AG04449 (cell line): ENCODE data around the gene LRRC1.
A peak's percentile ranks its signal among the peaks of the same experiment; 100 is the strongest.
"Not testable (repeated sequence)": the region's sequence is repeated elsewhere in the genome, so short reads cannot be mapped to it uniquely, and the experiment has no call there.

Experiments used
- CTCF ChIA-PET: fragments of 350-600 bp; formaldehyde crosslinking; extraction: SDS; loops from one replicate; lab custom pipeline; 2021; ENCODE audit warnings: antibody characterized with exemption; lab: Yijun Ruan, JAX
- POLR2A ChIA-PET: fragments of 400-600, 350-600 bp; formaldehyde crosslinking; extraction: SDS; loops from one replicate; lab custom pipeline; 2020; ENCODE audit warnings: antibody characterized with exemption, inconsistent platforms; lab: Yijun Ruan, JAX
- DNase-seq: peaks from one replicate; pipeline ENCODE4 v3.0.0-alpha.2; 2010; ENCODE audit warnings: low read depth, low spot score
- H3K4me3 ChIP-seq: 2 replicates; pipeline ENCODE4 v1.5.1; 2011; ENCODE audit warnings: low read depth, mild to moderate bottlenecking, control low read depth, low read length
- CTCF ChIP-seq: IDR thresholded peaks from one replicate; pipeline ENCODE4 v1.5.1; 2011; ENCODE audit warnings: mild to moderate bottlenecking, moderate library complexity, low read length, control low read depth, inconsistent platforms; ENCODE audit not compliant: insufficient read depth; ENCODE audit errors: missing control alignments

The LRRC1 gene

GRCh38 chr6:53773044-53773696 lies 21.6 kb upstream of the LRRC1 start:
- no peak for DNase-seq
- CTCF ChIA-PET: interaction anchor here (2.7 kb wide), 1 partner anchor 21 kb away, joined by 7 read pairs; the partner anchor contains the start of gene LRRC1
- H3K4me3 ChIP-seq: no peak overlapping the region
- no peak for TF ChIP-seq CTCF
- POLR2A ChIA-PET: no interaction called here

DNA sequence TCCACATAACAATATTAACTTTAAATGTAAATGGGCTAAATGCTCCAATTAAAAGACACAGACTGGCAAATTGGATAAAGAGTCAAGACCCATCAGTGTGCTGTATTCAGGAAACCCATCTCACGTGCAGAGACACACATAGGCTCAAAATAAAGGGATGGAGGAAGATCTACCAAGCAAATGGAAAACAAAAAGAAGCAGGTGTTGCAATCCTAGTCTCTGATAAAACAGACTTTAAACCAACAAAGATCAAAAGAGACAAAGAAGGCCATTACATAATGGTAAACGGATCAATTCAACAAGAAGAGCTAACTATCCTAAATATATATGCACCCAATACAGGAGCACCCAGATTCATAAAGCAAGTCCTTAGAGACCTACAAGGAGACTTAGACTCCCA lies 18.7 kb upstream of the LRRC1 start:
- POLR2A ChIA-PET, H3K4me3 ChIP-seq, DNase-seq, CTCF ChIA-PET: not testable (repeated sequence)

DNA sequence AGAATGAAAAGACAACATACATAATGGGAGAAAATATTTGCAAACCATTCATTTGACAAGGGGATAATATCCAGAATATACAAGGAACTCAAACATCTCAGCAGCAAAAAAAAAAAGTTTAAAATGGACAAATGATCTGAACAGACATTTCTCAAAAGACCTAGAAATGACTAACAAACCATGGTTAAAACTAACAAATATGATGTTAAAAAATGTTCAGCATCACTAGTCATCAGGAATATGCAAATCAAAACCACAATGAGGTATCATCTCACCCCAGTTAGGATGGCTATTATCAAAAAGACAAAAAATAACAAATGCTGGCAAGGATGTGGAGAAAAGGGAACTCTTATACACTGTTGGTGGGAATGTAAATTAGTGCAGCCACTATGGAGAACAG lies 9.8 kb upstream of the LRRC1 start:
- CTCF ChIA-PET: interaction anchor here (1.2 kb wide), 1 partner anchor 10 kb away, joined by 3 read pairs; the partner anchor contains the start of gene LRRC1
- POLR2A ChIA-PET, DNase-seq, H3K4me3 ChIP-seq: not testable (repeated sequence)

- ChIA-PET POLR2A (interaction anchor here (0.6 kb wide), 1 partner anchor 19 kb away, joined by 3 read pairs; no protein-coding TSS in a partner anchor), CTCF (interaction anchor here (1.3 kb wide), 1 partner anchor 169 kb away, joined by 3 read pairs; no protein-coding TSS in a partner anchor)
- no peak for TF ChIP-seq CTCF
- no peak for DNase-seq
- no peak overlapping the region for H3K4me3 ChIP-seq
Measured at GRCh38 chr6:53786832-53787231, 8.0 kb upstream of the LRRC1 start.

DNA sequence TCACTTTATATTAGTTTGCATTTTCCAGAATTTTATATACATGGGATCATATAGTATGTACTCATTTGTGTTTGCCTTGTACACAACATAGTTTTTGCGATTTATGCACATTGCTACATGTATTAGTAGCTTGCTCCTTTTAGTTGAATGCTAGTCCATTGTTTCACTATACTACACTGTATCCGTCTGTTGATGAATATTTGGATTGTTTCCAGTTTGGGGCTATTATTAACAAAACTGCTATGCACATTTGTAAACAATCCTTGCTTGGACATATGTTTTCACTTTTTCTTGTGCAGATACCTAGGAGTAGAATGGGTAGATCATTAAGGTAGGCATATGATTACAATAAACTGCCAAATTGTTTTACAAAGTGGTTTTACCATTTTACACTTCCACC lies 3.9 kb upstream of the LRRC1 start:
- POLR2A ChIA-PET: no interaction called here
- DNase-seq: no peak
- no peak overlapping the region for H3K4me3 ChIP-seq
- CTCF ChIA-PET: no interaction called here
- TF ChIP-seq CTCF: no peak

- POLR2A ChIA-PET: no interaction called here
- CTCF ChIA-PET: interaction anchor here (1.0 to 9.3 kb wide), 4 partner anchors 8 to 164 kb away, joined by 3 to 64 read pairs (median 12); no protein-coding TSS in a partner anchor
- DNase-seq: no peak
- no peak for TF ChIP-seq CTCF
- no peak overlapping the region for H3K4me3 ChIP-seq
Measured at GRCh38 chr6:53792016-53792415, 2.8 kb upstream of the LRRC1 start.

DNA sequence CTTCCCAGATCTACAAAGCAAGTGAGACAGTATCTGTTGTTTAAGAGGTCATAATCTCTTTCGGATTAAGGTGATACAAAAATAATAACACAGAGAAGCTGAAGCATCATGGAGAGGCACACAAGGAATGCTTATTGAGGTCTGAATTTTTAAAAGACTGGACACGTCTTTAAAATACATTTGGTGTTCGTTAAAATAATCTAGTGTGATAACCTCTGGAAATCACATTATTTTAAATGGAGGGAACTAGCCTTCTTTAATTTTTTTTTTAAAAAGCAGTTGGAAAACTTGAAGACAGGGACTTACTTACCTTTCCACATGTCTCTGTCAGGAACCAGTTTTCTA lies 1.9 kb upstream of the LRRC1 start:
- TF ChIP-seq CTCF: no peak
- CTCF ChIA-PET: interaction anchor here (1.0 to 9.3 kb wide), 8 partner anchors 9 to 167 kb away, joined by 3 to 64 read pairs (median 8); no protein-coding TSS in a partner anchor
- DNase-seq: no peak
- peak overlapping the region; percentile 86 for H3K4me3 ChIP-seq
- POLR2A ChIA-PET: interaction anchor here (1.4 to 2.4 kb wide), 2 partner anchors 163 to 167 kb away, joined by 4 to 20 read pairs; no protein-coding TSS in a partner anchor
